IMR-90 (cell line): ENCODE results near the gene CDC42EP5. TPM values are rescaled to one million over a fixed set of nuclear protein-coding genes. Genes with fewer than 3 reads are reported as not detected.
A peak's percentile ranks its signal among the peaks of the same experiment; 100 is the strongest.

ENCODE experiments used
- ATAC-seq: fragments of 200-7000 bp; cut with Tn5 transposase; 2 replicates; pipeline ENCODE4 v1.9.1; 2020; ENCODE audit warnings: low read depth, mild to moderate bottlenecking, moderate library complexity
- BruUV-seq: library from RNA; stranded (reverse); fragments of 400-500 nt; replicated peaks from 2 replicates; lab custom pipeline; 2021; lab: Mats Ljungman, UMichigan
- CTCF ChIA-PET: fragments of 300-600 bp; formaldehyde crosslinking; extraction: SDS; loops from one replicate; lab custom pipeline; 2021; ENCODE audit warnings: antibody characterized with exemption; lab: Yijun Ruan, JAX
- POLR2A ChIA-PET: fragments of 300-600 bp; sonication (Branson Sonifier 250); formaldehyde crosslinking; loops from one replicate; lab custom pipeline; 2022; ENCODE audit warnings: antibody characterized with exemption; ENCODE audit not compliant: unreplicated experiment; lab: Charles Lee
- DNase-seq: peaks from one replicate; pipeline ENCODE4 v3.0.0; 2013
- H2AFZ ChIP-seq: replicated peaks from 2 replicates; pipeline ENCODE3; 2013; ENCODE audit warnings: low read length, mild to moderate bottlenecking; ENCODE audit not compliant: poor library complexity
- H2AK5ac ChIP-seq: 2 replicates; pipeline ENCODE4 v1.6.1; 2013; ENCODE audit warnings: low read depth, low read length, inconsistent platforms
- H2AK9ac ChIP-seq: replicated peaks from 2 replicates; pipeline ENCODE3; 2013; ENCODE audit warnings: mild to moderate bottlenecking, low read depth, low read length, moderate library complexity; ENCODE audit not compliant: poor library complexity
- H2BK120ac ChIP-seq: 2 replicates; pipeline ENCODE4 v1.6.1; 2013; ENCODE audit warnings: low read depth, low read length, inconsistent platforms
- H2BK15ac ChIP-seq: 3 replicates; pipeline ENCODE4 v1.6.1; 2013; ENCODE audit warnings: low read depth, low read length, inconsistent platforms
- H2BK20ac ChIP-seq: 2 replicates; pipeline ENCODE4 v1.6.1; 2013; ENCODE audit warnings: low read depth, mild to moderate bottlenecking, inconsistent platforms, low read length, moderate library complexity
- H2BK5ac ChIP-seq: 2 replicates; pipeline ENCODE4 v1.6.1; 2013; ENCODE audit warnings: mild to moderate bottlenecking, low read depth, low read length, inconsistent platforms; ENCODE audit not compliant: poor library complexity, severe bottlenecking
- H3K14ac ChIP-seq: replicated peaks from 2 replicates; pipeline ENCODE4 v1.6.1; 2013; ENCODE audit warnings: low read depth, low read length, inconsistent platforms
- H3K18ac ChIP-seq: 2 replicates; pipeline ENCODE4 v1.6.1; 2013; ENCODE audit warnings: low read depth, low read length, control low read depth
- H3K23ac ChIP-seq: 2 replicates; pipeline ENCODE4 v1.6.1; 2013; ENCODE audit warnings: low read depth, low read length, inconsistent platforms
- H3K27ac ChIP-seq: 2 replicates; pipeline ENCODE4 v1.5.1; 2013; ENCODE audit warnings: mild to moderate bottlenecking, control low read depth, low read length; ENCODE audit not compliant: insufficient read depth
- H3K27me3 ChIP-seq: 2 replicates; pipeline ENCODE4 v1.6.1; 2013; ENCODE audit warnings: low read length; ENCODE audit not compliant: control insufficient read depth, insufficient read depth
- H3K36me3 ChIP-seq: 2 replicates; pipeline ENCODE4 v1.6.1; 2013; ENCODE audit warnings: low read length, mixed read lengths; ENCODE audit not compliant: control insufficient read depth, insufficient read depth
- H3K4ac ChIP-seq: 2 replicates; pipeline ENCODE4 v1.6.1; 2013; ENCODE audit warnings: low read depth, low read length, inconsistent platforms
- H3K4me1 ChIP-seq: 2 replicates; pipeline ENCODE4 v1.6.1; 2013; ENCODE audit warnings: low read length, mixed read lengths; ENCODE audit not compliant: control insufficient read depth, insufficient read depth
- H3K4me2 ChIP-seq: 2 replicates; pipeline ENCODE4 v1.6.1; 2013; ENCODE audit warnings: low read depth, mild to moderate bottlenecking, control low read depth, low read length, moderate library complexity
- H3K4me3 ChIP-seq: 2 replicates; pipeline ENCODE4 v1.5.1; 2013; ENCODE audit warnings: low read depth, mild to moderate bottlenecking, control low read depth, low read length, moderate library complexity; ENCODE audit not compliant: insufficient read depth
- H3K56ac ChIP-seq: 2 replicates; pipeline ENCODE4 v1.6.1; 2013; ENCODE audit warnings: low read length, inconsistent platforms; ENCODE audit not compliant: insufficient read depth; ENCODE audit errors: extremely low read depth
- H3K79me1 ChIP-seq, 2 experiments: 2 replicates each; pipeline ENCODE4 v1.6.1; 2013; ENCODE audit warnings: low read length in 2 of 2, inconsistent platforms in 1 of 2, low read depth in 1 of 2
- H3K9ac ChIP-seq: 2 replicates; pipeline ENCODE4 v1.6.1; 2013; ENCODE audit warnings: low read depth, low read length, control low read depth
- H3K9me1 ChIP-seq: 2 replicates; pipeline ENCODE4 v1.6.1; 2013; ENCODE audit warnings: low read length, inconsistent platforms; ENCODE audit not compliant: insufficient read depth
- H3K9me3 ChIP-seq: 2 replicates; pipeline ENCODE4 v1.6.1; 2013; ENCODE audit warnings: low read length; ENCODE audit not compliant: control insufficient read depth, insufficient read depth
- H4K20me1 ChIP-seq: 2 replicates; pipeline ENCODE4 v1.6.1; 2013; ENCODE audit warnings: low read length, inconsistent platforms; ENCODE audit not compliant: insufficient read depth
- H4K5ac ChIP-seq: 2 replicates; pipeline ENCODE4 v1.6.1; 2013; ENCODE audit warnings: mild to moderate bottlenecking, low read depth, low read length, control low read depth
- H4K8ac ChIP-seq, 2 experiments: 2 replicates each; pipeline ENCODE4 v1.6.1; 2013; ENCODE audit warnings: low read depth in 2 of 2, low read length in 2 of 2, control low read depth in 1 of 2, inconsistent platforms in 1 of 2
- H4K91ac ChIP-seq: 2 replicates; pipeline ENCODE4 v1.6.1; 2013; ENCODE audit warnings: low read depth, low read length, inconsistent platforms; ENCODE audit not compliant: insufficient read depth
- BHLHE40 ChIP-seq: fragments of 150-350 bp; IDR thresholded peaks from 2 replicates; pipeline ENCODE4 v1.6.1; 2016; ENCODE audit warnings: mild to moderate bottlenecking, low read depth, low read length
- CEBPB ChIP-seq: IDR thresholded peaks from 2 replicates; pipeline ENCODE4 v1.6.1; 2012; ENCODE audit warnings: low read depth, low read length, improper control_type of control experiment
- CHD1 ChIP-seq: IDR thresholded peaks from 2 replicates; pipeline ENCODE4 v1.6.1; 2012; ENCODE audit warnings: low read depth, low read length, improper control_type of control experiment
- ELK1 ChIP-seq: fragments of 150-350 bp; IDR thresholded peaks from 2 replicates; pipeline ENCODE4 v1.6.1; 2016; ENCODE audit warnings: low read depth, mild to moderate bottlenecking, low read length, moderate library complexity, borderline replicate concordance
- FOS ChIP-seq: fragments of 150-350 bp; IDR thresholded peaks from 2 replicates; pipeline ENCODE4 v1.6.1; 2016; ENCODE audit warnings: low read depth, low read length
- MAFK ChIP-seq: IDR thresholded peaks from 2 replicates; pipeline ENCODE4 v1.6.1; 2012; ENCODE audit warnings: low read depth, low read length, improper control_type of control experiment
- MAZ ChIP-seq: IDR thresholded peaks from 2 replicates; pipeline ENCODE4 v1.6.1; 2012; ENCODE audit warnings: low read depth, mild to moderate bottlenecking, low read length, improper control_type of control experiment, moderate library complexity, borderline replicate concordance
- MXI1 ChIP-seq: IDR thresholded peaks from 2 replicates; pipeline ENCODE4 v1.6.1; 2012; ENCODE audit warnings: low read depth, mild to moderate bottlenecking, low read length, moderate library complexity, borderline replicate concordance
- NFE2L2 ChIP-seq: fragments of 150-350 bp; IDR thresholded peaks from 2 replicates; pipeline ENCODE4 v1.6.1; 2016; ENCODE audit warnings: low read depth, mild to moderate bottlenecking, low read length
- POLR2A ChIP-seq: IDR thresholded peaks from 2 replicates; pipeline ENCODE4 v1.6.1; 2012; ENCODE audit warnings: mild to moderate bottlenecking, low read depth, low read length
- RAD21 ChIP-seq: IDR thresholded peaks from 2 replicates; pipeline ENCODE4 v1.6.1; 2012; ENCODE audit warnings: low read length, improper control_type of control experiment
- RCOR1 ChIP-seq: IDR thresholded peaks from 2 replicates; pipeline ENCODE4 v1.6.1; 2012; ENCODE audit warnings: mild to moderate bottlenecking, low read length, improper control_type of control experiment; ENCODE audit not compliant: insufficient replicate concordance
- RFX5 ChIP-seq: IDR thresholded peaks from 2 replicates; pipeline ENCODE4 v1.8.0; 2012; ENCODE audit warnings: low read depth, mild to moderate bottlenecking, low read length, moderate library complexity
- SMC3 ChIP-seq: fragments of 150-350 bp; IDR thresholded peaks from 2 replicates; pipeline ENCODE4 v1.6.1; 2016; ENCODE audit warnings: low read depth, mild to moderate bottlenecking, antibody characterized with exemption, low read length, moderate library complexity
- WGBS, 2 experiments: methylation state at CpG; one replicate each; pipeline versions ENCODE4 v1.1.5 to v1.1.7; 2013; ENCODE audit warnings: missing lambda C conversion rate in 2 of 2; ENCODE audit not compliant: insufficient read length in 1 of 2; ENCODE audit errors: extremely low coverage in 2 of 2; 5-methylcytosine and 5-hydroxymethylcytosine counted together
- dilution Hi-C: fragments of 300-500 bp; cut with HindIII; formaldehyde crosslinking; loops from one replicate; pipeline ENCODE4 v1.14.3; 2018; ENCODE audit warnings: low sequenced_read_pairs; ENCODE audit not compliant: unreplicated experiment
- in situ Hi-C: fragments of 300-500 bp; cut with MboI; formaldehyde crosslinking; loops from 3 replicates; pipeline ENCODE4 v1.14.3; 2019; ENCODE audit warnings: low sequenced_read_pairs, inconsistent platforms, mixed read lengths
- intact Hi-C: fragments of 100-400 bp; cut with micrococcal nuclease; formaldehyde crosslinking; loops from 2 replicates; pipeline ENCODE4 v1.10.0; 2022
- polyA plus RNA-seq, 3 experiments: library from polyadenylated mRNA; depleted of rRNA; stranded (reverse); fragments of >200 nt; gene quantifications; 2 replicates each; pipeline ENCODE4 v1.2.3, GENCODE V29; 2012; ENCODE audit warnings: low replicate concordance in 1 of 3
- total RNA-seq: library from RNA; depleted of rRNA; stranded (reverse); fragments of >200 nt; gene quantifications from 2 replicates; pipeline ENCODE4 v1.2.3, GENCODE V29; 2012
- TF ChIP-seq, protein P1 (sequence below): conservative IDR thresholded peaks from 2 replicates; pipeline ENCODE4 v1.5.1; 2012; ENCODE audit warnings: mild to moderate bottlenecking, low read depth, low read length, improper control_type of control experiment

The CDC42EP5 gene
- total and polyA plus RNA-seq, 2 of the 4 experiments (the other 2 are of a cell fraction) = 7.2 to 25.3 TPM

GRCh38 chr19:54459282-54460229 lies 13.5 kb downstream of the CDC42EP5 start:
- peak overlapping the region; percentile 32 for H2AFZ ChIP-seq
- dilution Hi-C loops = no loop called here
- H3K79me1 ChIP-seq = peaks cover 12 to 53% of the 10 kb centered on the region in 2 experiments; a peak in 3 of 4 replicates
- no TSS peak for BruUV-seq
- no peak overlapping the region for H3K4ac ChIP-seq
- H4K8ac ChIP-seq = no peak overlapping the region
- no peaks in the 10 kb centered on the region for H3K27me3 ChIP-seq
- no peak overlapping the region for H3K56ac ChIP-seq
- ChIA-PET CTCF (no interaction called here), POLR2A (interaction anchor here (0.5 kb wide), 1 partner anchor 26 kb away, joined by 5 read pairs; no protein-coding TSS in a partner anchor)
- 84% methylated on average over 5 of the region's 16 CpGs; no CpG with 5 or more reads in 1 of the 2 experiments for WGBS, 2 experiments
- no peak overlapping the region for H4K91ac ChIP-seq
- H3K14ac ChIP-seq = no peak overlapping the region
- H4K5ac ChIP-seq = no peak overlapping the region
- H2BK15ac ChIP-seq = no peak overlapping the region
- peaks cover 6% of the 10 kb centered on the region; the same call in 1 of the 2 replicates for H3K9me1 ChIP-seq
- no peak overlapping the region for H2BK5ac ChIP-seq
- H2BK120ac ChIP-seq = no peak overlapping the region
- H3K18ac ChIP-seq = no peak overlapping the region
- H4K20me1 ChIP-seq = peaks cover 65% of the 10 kb centered on the region
- no peak overlapping the region for H3K27ac ChIP-seq
- peaks cover 18% of the 10 kb centered on the region for H3K4me1 ChIP-seq
- no peak overlapping the region for H3K9ac ChIP-seq
- H3K4me3 ChIP-seq = no peak overlapping the region
- peaks cover 73% of the 10 kb centered on the region for H3K36me3 ChIP-seq
- H2AK9ac ChIP-seq = peak overlapping the region; percentile 82
- no peak for ATAC-seq
- H3K4me2 ChIP-seq = no peak overlapping the region
- in situ Hi-C loops = loop anchor here (10.0 to 25.0 kb wide), 6 partner anchors 255 to 1678 kb away; partner anchors contain the start of genes NAT14, NDUFA3, OSCAR and PRPF31
- no peak overlapping the region for H2BK20ac ChIP-seq
- no peaks in the 10 kb centered on the region for H3K9me3 ChIP-seq
- DNase-seq = no peak
- intact Hi-C loops = loop anchor here (10.0 kb wide), 1 partner anchor 625 kb away; no protein-coding TSS in a partner anchor
- 0 out of 2 replicates have a peak overlapping the region, but pooled peaks have one; percentile 16 for H2AK5ac ChIP-seq
- no peak overlapping the region; the same call in 1 of the 2 replicates for H3K23ac ChIP-seq
- no peak; the same call in 1 of the 2 replicates for TF ChIP-seq POLR2A
- no peak for TF ChIP-seq ELK1
- no peak for TF ChIP-seq SMC3
- no peak for TF ChIP-seq NFE2L2
- TF ChIP-seq BHLHE40 = no peak
- TF ChIP-seq MAFK = no peak
- no peak for TF ChIP-seq CEBPB
- no peak for TF ChIP-seq RAD21
- TF ChIP-seq, protein P1, sequence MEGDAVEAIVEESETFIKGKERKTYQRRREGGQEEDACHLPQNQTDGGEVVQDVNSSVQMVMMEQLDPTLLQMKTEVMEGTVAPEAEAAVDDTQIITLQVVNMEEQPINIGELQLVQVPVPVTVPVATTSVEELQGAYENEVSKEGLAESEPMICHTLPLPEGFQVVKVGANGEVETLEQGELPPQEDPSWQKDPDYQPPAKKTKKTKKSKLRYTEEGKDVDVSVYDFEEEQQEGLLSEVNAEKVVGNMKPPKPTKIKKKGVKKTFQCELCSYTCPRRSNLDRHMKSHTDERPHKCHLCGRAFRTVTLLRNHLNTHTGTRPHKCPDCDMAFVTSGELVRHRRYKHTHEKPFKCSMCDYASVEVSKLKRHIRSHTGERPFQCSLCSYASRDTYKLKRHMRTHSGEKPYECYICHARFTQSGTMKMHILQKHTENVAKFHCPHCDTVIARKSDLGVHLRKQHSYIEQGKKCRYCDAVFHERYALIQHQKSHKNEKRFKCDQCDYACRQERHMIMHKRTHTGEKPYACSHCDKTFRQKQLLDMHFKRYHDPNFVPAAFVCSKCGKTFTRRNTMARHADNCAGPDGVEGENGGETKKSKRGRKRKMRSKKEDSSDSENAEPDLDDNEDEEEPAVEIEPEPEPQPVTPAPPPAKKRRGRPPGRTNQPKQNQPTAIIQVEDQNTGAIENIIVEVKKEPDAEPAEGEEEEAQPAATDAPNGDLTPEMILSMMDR = no peak
- TF ChIP-seq CHD1 = no peak
- no peak for TF ChIP-seq FOS
- TF ChIP-seq RFX5 = no peak
- TF ChIP-seq MAZ = no peak
- no peak for TF ChIP-seq RCOR1
- no peak for TF ChIP-seq MXI1
